Epithelial cell of prostate (primary cell): Measurements from ENCODE around the gene SCLY.
"Not testable (repeated sequence)": the region's sequence is repeated elsewhere in the genome, so short reads cannot be mapped to it uniquely, and the experiment has no call there.

Experiments
- DNase-seq: peaks from one replicate; pipeline ENCODE4 v3.0.0-alpha.2; 2011; ENCODE audit warnings: low read depth, low spot score
- H3K27ac ChIP-seq: fragments of 450-650 bp; 2 replicates; pipeline ENCODE4 v1.5.1; 2017; ENCODE audit warnings: mild to moderate bottlenecking

The SCLY gene

DNA sequence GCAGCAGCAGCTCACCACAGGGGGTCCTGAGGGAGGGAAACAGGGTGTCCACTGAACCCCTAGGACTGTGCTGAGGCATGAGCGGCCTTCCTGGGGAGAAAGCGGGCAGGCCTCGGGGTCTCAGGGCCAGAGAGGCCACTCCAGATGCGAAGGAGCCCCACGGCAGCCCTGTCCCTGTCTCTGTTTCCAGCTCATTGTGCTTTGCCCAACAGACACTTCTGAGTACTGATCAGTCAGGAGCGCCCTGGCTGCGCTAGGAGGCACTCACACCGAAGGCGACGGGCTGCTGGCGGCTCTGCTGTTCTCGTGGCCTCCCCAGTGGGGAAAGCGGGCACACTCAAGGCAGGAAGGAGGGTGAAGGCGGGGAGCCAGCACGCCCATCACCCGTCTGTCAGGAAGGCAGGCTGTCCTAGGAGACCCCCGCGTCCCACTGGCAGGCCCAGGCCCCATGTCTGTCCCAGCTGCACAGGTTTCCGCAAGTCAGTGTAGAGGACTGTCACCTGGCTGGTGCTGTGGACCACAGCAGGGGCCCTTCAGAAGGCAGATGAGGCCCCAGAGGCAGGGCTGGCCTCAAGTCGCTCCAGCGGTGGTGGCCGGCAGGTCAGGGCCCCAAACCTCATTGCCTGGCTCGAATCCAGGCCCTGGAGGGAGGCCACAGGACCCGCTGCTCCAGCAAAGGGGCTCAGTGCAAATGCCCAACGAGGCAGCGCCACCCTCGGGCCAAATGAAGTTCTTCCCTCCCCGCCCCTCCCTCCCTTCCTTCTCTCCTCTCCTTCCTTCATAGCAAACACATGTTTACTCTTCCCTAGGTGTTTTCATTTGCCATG is 46.1 kb downstream of the SCLY start:
- H3K27ac ChIP-seq: no peak overlapping the region
- DNase-seq: no peak

DNA sequence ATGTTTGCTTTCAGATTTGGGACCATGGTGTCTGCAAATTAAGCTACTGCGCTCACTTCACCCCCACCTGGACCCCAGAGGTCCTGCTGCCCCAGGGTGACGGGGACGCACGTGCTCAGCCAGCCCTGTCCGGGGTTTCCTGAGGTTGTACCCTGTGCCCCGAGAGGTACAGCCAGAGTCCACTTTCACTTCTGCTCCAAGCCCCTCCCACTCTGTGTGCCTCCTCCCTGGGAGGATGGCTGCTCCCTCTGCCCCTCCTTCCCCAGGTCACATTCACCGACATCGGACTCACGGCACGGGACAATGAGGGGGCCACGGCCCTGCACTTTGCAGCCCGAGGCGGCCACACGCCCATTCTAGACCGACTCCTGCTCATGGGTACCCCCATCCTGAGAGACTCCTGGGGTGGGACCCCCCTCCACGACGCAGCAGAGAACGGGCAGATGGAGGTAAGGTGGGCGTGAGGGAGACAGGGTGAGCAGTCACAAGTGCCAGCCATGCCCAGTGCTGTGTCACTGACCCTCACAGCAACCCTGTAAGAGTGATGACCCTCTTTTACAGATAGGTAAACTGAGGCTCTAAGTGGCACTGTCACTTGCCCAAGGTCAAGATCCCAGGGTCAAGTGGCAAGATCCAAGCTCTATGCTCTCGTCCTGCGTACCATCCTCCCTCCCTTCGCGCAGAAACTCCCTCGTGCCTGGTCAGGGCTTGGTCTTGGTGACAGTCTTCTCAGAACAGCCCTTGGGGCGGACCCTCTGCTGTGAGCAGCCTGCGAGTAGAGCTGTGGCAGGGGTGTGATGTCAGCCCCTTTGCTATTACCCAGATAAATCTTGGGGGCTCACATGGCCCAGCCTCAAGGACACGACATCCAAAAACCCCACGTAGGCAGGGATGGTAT is 47.0 kb downstream of the SCLY start:
- DNase-seq: no peak
- H3K27ac ChIP-seq: no peak overlapping the region

GRCh38 chr2:238108423-238109183 is 47.8 kb downstream of the SCLY start:
- H3K27ac ChIP-seq: no peak overlapping the region
- DNase-seq: no peak

DNA sequence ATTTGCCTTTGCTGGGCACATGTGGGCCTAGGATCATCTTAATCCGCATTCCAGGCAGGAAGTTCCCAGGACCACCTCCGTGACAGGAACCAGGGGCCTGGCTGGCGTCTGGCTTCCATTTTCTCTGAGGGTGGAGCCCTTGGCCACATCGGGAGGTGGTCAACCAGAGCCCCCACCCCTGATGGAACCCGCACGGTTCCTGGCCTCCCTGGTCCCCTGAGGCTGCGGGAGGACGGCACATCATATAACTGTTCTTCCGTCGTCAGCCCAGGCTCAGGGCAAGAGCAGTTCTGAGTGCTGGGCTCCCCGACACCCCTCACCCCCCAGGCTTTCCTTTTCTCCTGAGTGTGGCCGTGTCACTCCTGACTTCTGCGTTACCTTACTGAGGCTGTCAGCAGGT is 52.8 kb downstream of the SCLY start:
- no peak overlapping the region for H3K27ac ChIP-seq
- no peak for DNase-seq

DNA sequence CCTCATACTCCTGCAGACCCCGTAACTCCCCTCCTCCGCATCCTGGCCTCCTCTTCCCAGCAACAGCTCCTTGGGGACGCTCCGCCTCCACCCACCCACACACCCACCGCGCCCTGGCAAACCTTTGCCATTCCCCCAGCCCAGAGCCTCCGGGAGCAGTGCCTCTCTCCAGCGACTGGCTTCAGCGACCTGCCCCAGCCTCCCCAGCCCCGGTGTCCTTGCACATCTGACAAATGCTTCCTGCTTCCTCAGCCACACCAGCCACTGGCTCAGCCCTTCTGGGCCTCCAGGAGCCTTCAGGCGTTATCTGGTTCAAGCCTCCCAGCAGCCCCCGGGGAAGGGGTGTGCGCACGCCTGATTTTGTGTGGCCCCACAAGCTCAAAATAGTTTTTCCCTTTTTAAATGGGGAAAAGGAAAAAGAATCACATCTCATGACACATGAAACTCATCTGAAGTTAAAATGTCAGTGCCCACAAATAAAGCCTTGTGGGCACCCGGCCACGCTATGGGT is 53.6 kb downstream of the SCLY start:
- no peak overlapping the region for H3K27ac ChIP-seq
- DNase-seq: no peak

GRCh38 chr2:238114851-238115660 is 54.3 kb downstream of the SCLY start:
- DNase-seq: no peak
- no peak overlapping the region for H3K27ac ChIP-seq

- not testable (repeated sequence) for DNase-seq, H3K27ac ChIP-seq
Observed at GRCh38 chr2:238115709-238116108, 54.9 kb downstream of the SCLY start.

DNA sequence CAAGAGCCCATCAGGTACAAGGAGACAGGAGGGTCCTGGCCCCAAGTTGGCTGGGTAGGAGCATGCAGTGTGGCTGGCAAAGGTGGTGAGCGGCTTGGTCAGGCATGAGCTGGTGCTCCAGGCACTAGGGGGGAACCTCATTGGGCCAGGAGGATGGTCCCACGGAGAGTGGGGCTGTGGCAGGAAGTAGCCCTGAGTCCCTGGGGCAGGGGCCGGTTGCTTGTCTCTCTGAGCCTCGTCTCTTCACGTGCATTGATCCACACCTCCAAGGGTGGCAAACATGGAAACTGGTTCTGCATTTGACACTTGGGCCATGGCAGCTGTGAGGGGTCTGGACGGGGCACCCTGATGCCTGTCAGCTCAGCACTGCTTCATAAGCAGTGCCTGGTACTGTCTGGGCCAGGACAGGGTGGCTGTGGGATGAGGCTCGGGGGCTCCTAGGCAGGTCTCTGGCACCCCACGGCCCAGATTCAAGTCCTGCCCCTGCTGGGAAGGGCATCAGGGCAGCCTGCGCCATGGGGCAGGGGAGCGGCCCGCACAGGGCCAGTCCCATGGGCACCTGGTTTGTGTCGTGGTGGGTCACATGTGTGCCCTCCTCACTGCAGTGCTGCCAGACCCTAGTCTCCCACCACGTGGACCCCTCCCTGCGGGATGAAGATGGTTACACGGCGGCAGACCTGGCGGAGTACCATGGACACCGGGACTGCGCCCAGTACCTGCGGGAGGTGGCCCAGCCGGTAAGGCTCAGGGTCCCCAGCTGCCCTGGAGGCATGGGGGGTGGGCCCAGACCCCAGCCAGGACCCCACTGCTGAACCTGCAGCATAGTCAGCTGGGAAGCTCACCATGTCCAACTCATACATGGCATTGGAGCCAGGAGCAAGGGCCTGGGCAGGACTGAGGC is 55.7 kb downstream of the SCLY start:
- no peak for DNase-seq
- no peak overlapping the region for H3K27ac ChIP-seq

DNA sequence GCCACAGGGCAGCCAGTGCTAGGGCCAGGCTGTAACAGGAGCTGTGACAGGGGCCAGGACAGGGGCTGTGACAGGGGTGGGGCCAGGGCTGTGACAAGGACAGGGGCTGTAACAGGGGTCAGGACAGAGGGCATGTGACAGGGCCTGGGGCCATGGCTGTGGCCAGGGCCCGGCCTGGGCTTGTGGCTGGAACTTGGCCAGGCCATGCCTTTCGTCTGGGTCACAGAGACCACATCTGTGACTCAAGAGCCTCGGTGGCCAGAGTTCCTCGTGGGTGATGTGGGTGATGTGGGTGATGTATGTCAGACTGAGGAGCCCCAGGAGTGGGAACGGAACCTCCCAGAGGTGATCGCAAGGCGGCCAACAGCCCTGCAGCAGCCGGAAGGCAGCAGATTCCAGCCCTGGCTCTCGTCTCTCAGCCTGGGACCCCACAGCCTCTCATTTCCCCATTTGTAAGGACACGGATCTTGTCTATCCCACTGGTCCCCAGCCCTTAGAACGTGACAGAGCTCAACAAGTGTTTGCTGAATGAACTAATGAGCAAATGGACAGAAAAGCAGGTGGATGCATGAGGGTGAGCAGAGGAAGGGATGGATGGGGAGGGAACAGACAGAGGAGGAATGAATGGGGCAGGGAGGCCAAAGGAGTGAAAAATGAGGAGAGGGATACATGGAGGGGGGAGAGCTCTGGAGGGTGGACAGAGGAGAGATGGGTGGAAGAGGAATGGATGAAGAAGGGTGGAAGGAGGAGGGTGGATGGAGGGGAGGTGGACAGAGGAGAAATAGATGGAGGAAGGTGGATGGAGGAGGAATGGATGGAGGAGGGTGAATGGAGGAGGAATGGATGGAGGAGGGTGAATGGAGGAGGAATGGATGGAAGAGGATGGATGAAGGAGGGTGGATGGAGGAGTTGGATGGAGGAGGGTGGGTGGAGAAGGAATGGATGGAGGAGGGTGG is 56.7 kb downstream of the SCLY start:
- H3K27ac ChIP-seq: no peak overlapping the region

GRCh38 chr2:238119756-238120462 is 59.1 kb downstream of the SCLY start:
- no peak overlapping the region for H3K27ac ChIP-seq
- DNase-seq: no peak

More for the DNA sequence above, 56.7 kb downstream of the SCLY start:
- DNase-seq: no peak

DNA sequence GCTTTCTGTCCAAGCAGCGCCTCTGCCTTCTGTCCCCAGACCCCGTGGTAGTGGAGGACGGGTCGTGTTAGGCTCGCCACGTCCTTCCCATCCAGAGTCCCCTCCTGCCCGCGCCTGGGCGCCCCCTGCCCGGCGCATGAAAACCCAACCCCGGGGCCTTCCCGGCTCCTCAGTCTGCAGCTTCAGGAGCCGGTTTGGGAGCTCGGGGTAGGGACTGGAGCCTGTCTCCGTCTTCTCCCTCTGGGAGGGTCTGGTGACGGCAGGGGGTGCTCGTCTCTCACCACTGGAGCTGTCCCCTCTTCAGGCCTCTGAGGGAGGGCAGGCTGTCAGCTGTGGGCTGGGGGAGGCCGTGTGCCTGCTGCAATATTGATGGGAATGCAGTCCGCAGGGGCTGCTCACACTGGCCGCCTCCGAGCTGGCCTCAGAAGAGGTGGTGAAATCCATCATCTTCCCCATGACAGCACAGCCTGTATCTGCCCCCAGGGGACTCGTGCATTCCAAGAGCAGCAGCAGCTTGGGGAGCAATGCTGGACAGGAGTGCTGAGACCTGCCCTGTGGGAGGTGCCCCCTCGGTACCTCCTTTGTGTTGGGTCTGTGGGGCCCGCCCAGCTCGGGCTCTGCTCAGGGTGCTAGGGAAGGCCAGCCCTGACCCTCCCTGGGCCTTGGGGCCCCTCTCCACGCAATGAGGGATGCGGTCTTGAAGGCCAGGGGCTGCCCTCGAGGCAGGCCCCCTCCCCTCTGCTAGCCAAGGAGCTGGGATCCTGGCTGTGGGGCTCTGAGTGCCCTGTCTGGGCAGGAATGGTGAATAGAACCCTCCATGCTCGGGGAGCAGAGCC is 59.9 kb downstream of the SCLY start:
- H3K27ac ChIP-seq: no peak overlapping the region
- no peak for DNase-seq

DNA sequence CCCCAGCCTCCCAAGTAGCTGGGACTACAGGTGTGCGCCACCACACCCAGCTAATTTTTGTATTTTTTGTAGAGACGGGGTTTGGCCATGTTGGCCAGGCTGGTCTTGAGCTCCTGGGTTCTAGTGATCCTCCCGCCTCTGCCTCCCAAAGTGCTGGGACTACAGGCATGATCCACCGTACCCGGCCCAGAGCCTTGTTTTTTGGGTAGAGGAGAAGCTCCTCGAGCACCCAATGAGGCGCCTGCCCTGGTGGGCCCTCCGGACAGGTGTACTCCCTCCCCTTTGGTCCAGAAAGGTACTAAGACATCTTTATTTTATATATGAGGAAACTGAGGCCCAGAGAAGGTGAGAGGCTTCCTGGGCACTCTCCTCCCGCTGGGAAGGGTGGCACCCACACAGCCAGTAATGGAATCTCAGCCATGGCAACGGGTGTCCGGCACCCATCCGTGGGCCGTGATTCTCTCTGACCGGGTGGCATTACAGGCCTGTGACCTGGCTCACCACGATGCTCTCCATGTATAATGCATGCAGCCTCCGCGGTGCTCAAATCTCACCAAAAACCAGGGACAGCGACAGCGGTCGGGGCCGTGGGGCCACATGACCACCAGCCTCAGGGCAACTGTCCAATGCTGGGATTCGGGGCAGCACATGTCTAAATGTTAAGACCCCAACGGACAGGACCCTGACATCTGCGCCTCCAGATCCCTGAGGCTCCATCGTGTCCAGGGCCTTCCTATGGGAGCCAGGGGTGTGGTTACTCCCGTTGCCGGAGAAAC is 60.9 kb downstream of the SCLY start:
- no peak for DNase-seq
- no peak overlapping the region for H3K27ac ChIP-seq

GRCh38 chr2:238122287-238123217 is 61.8 kb downstream of the SCLY start:
- H3K27ac ChIP-seq: no peak overlapping the region
- no peak for DNase-seq
